SKM-1 treated with dmso at 0.1 percent for 144 hours (cell line): ENCODE results near the gene CEP164.

ENCODE experiments used
- DNase-seq: peaks from one replicate; lab custom pipeline; 2025; ENCODE audit not compliant: unreplicated experiment; lab: John Stamatoyannopoulos, UW

Gene CEP164

DNA sequence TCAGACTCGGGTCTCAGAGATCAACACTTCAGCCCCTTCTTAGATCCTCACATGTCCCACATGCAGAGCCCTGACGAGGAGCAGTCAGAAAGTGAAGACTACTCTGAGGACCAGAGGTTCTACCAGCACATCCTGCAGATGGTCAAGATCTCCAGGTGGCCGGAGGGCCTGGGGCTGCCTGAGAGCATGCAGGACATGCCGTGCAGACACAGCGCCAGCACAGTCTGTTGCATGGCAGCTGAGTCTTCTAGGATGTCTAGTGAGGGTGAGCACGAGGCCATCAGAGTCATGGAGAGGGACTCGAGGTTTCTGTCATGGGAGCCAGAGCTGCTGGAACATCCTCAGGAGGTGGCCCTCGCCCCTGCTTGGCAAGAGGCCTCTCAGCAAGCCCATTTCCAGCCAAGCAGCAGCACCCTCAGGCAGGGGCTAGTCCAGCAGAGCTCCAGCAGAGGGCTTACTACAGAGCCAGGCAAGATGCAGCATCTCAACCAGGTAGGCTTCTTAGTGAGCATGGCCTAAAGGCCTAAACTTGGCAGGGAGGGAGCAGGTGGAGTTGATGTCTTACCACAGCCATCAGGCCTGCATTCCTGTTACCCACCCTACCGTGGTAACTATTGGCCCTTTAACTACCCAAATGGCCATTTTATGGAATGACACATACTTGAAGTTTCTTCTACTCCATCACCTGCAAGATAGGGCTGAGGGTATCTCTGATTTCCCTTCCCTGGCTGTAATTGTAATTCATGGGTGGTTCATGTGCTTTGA lies 28.7 kb downstream of the CEP164 start:
- no peak for DNase-seq

DNA sequence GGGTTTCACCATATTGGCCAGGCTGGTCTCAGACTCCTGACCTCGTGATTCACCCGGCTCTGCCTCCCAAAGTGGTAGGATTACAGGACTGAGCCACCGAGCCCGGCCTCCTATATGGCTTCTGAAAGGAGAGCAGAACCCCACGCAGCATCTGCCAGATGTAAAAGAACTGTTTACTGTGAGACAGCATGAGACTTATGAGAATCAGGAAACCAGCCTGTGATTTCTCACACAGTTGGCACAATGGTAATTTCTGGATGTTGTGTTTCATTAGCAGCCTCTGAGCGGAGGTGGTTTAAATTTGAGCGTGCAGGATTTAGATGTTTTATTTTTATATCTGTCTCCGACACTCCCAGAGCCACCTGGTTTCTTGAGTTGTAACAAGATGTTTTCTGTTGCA lies 33.8 kb downstream of the CEP164 start:
- DNase-seq = no peak

DNA sequence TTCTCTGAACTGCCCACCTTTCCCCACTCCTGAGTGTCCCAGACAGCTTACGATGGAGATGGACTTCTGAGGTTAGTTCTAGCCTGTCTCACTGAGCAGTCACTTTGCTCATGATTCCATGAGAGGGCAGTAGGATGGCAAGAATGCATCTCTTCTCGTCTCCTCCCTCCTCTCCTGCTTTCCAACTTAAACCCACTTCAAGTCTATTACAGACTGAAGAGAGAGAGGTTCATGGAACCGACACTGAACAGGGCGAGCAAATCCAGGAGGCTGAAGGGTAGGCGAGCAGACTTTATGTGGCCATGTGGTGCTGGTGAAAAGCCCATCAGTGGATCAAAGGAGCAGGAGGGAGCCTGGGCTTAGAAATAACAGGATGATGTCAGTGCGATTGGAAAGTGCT lies 38.6 kb downstream of the CEP164 start:
- no peak for DNase-seq

DNA sequence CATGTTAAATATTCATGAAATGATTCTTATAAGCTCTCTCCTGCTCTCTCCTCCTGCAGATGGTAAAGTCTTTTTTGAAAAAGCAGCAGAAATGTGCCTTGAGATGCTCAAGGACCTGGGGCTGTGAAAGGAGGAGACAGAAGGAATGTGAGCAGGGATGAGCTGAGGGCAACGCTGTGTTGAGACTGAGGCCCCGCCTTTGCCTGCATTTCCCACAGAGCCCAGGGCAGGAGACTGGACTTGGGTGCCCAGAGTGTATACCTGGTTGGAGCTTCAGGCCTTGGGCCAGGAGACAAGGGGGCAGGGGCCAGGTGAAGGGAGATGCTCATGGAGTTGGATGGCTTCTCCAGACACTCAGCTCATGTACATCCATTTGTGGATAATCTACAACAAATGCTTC lies 39.2 kb downstream of the CEP164 start:
- DNase-seq = no peak

DNA sequence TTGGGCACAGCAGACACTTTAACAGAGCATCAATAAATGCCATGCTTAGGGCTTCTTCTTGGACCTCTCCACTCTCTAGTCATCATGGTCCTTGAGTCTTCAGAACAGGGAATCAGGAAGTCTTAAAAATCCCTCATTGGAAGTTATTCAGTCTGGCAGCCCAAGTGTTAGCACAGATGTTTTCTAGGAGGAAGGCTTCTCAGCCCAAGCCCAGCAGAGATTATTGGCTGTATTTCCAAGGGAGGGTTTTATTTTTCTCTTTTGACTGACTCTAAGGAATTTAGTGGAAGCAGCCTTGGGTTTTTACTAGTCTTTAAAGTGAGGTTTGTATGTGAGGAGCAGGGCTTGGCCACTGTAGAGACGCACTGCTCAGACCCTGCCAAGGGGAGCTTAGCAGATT lies 41.9 kb downstream of the CEP164 start:
- DNase-seq = no peak

DNA sequence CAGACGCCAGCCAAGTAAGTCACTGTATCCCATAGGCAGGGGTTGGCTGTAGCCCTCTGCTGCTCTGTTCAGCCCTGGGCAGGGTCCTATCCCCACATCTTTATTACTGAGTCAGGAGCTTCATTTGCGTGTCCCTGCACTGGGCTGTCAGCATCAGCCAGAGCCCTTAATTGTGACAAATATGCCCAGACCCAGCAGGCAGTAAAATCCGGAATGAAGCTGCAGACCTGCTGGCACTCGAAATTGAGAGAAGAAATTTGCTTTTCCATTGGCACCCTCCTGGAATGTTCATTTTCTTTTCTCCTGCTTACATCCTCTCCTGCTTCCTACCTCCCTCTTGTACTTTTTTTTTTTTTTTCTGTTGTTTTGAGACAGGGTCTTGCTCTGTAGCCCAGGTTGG lies 43.8 kb downstream of the CEP164 start:
- DNase-seq = no peak

DNA sequence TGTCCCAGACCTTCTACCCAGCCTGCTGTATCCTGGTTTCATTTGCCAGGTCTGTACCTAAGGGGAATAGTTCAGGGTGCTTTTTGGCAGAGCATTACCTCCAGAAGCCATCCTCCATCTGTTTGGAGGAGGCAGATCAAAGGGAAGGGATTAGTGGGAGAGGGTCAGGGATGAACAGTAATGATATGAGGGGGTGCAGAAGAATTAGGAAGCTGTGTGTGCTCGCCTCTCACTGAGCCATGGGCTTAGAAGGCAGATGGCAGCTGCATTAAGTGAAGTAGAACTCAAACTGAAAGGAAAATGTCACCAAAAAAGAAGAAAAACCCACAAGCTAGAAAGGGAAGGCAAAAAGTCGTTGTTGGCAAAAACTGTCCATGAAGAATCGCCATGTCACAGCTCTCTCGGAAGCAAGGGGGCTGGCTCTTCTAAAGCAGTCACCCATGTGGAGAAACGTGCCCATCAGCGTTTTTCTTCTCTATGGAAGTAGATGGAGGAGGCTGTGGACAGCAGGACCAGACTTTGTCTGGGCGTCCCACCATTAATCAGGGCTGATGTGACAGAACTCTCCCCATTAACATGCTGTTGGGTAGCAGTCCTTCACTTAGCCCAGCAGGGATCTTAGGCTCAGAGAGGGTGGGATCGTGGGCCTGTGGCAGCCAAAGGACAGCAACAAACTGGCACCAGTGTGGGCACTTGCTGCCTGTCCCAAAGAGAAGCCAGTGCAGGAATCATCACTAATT lies 46.8 kb downstream of the CEP164 start:
- no peak for DNase-seq

DNA sequence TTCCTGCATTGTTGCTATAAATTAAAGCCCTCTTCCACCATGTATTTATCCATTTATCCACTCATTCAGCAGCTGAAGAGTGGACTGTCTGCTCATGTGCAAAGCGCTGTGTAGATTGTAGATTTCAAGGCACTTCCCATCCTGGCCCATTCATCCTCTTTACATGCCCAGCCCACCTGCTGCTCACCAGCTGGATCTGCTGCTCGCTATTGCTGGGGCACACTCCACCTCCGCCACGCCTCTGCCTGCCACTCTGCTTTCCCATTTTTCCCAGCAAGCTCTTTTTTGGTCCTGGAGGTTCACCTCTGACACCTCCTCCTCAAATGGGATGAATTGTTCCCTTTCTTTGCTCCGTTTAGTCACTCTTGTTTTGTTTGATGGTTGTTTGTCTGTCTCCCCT lies 48.3 kb downstream of the CEP164 start:
- no peak for DNase-seq

DNA sequence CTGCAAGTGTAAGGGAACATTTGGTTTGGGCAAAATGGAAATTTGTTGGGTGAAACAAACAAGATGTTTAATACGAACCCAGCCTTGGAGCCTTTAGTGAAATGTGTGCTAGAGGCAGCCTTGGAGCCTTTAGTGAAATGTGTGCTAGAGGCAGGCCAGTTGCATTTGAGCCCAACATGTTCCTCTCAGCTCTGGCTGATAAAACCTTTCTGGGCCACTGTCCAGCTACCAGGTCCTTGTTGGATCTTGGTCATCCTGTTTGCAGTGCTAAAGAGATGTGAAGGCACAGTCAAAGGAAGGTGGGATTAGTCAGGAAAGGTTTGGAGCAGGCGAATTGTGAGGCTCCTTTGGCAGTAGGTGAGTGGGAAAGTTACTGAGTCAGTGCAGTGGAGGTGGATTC lies 48.9 kb downstream of the CEP164 start:
- DNase-seq = no peak

DNA sequence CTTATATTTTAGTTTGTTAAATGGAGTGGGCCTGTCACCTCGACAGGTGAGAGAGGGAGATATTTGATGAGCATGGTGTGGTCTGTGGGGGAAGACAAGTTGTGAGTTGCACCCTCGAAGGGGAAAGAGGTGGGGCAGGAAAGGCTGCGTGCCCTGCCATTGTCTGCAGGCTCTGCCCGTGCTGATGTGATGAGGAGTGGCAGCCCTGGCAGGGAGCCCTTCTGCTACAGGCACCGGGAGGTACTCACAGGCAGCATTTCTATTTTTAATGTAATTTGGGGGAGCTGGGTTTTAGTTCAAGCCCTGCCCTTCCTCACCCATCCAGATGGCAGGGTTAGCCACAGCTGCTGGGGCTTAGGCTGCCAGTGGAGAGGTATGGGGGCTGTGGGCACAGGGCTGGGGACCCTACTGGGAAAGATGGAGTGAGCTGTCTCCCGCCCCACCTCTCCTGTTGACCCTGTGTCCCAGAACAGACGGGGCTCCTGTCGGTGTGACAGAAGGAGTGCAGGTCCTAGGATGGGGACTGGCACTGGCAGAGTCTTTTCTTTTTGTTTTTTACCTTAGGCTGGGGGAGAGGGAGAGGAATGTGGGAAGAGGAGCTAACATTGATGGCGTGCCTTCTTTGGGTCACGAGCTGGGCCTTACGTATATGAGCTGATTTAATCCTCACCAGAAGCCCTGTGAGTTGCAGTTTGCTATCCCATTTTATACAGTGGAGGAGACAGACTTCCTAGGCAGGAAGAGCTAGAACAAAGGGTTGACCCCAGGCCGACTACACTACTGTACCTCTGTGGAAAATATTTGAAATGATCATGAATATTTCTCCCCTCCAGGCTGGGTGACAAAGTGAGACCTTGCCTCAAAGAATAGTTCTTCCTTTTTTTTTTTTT lies 51.6 kb downstream of the CEP164 start:
- DNase-seq = no peak

DNA sequence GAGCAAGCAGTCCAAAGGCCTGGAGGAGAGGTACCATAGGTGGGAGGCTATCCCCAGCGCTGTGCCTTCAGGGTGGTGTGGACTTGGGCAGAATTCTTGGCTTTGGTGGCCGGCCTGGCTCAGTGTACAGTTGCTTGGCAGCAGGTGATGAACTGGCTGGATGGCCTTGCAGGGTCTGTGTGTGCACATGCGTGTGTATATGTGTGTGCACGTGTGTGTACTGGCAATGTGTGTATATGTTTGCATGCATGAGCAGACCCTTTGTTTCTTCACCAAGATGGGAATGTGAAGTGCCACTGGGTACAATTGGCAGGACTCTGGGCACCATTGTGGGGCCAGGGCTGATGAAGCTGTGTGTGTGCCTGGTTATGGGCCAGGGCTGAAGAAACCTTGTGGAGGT lies 53.0 kb downstream of the CEP164 start:
- DNase-seq = no peak

DNA sequence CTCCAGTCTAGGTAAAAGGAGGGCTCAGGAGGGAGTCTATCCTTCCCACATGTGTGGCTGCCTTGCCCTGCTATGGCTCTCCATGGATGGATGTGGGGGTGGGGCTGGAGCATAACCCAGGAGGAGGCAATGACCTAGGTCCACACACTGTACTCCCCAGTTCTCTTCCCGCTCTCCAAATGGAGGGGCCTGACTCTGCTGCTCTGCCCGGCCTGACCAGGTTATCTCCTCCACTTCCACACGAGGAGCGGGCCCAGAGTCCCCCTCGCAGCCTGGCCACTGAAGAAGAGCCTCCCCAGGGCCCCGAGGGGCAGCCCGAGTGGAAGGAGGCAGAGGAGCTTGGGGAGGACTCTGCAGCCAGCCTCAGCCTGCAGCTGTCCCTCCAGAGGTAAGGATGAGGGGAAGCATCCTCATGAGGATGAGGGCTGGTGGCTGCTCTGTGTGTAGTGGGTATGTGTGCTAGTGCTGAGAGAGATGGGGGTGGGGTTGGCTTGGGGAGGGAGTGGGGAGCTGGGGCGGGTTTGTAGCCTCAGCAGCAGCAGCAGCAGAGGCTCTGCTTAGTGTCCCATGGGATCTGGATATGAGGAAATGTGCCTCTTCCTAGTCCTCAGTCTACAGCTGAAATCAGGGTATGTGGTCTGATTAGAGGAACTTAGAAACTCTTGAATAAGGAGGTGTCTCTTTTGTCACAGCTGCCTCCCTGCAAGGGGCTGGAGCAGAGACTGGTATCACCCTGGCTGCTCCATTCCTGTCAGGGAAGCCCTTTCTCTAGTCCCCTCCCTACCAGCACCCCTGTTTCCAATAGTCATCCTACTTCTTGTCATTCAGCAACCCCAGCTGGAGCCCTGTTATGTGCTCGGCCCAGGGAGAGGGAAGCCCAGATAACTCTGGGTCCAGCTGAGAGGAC lies 54.1 kb downstream of the CEP164 start:
- DNase-seq = no peak

DNA sequence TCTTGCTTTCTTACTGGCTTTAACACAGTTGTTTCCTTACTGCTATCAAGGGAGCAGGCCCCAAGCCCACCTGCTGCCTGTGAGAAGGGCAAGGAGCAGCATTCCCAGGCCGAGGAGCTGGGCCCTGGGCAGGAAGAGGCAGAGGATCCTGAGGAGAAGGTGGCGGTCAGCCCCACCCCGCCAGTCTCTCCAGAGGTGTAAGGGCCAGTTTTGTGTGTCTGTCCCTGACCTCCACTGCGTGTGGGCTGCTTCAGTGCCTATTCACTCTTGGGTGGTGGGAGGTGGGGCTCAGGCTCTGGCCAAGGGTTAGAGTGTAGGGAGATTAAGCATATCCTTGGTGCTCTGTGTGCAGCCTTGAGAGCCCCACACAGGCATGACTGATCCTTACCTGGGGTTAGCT lies 55.1 kb downstream of the CEP164 start:
- DNase-seq = no peak

DNA sequence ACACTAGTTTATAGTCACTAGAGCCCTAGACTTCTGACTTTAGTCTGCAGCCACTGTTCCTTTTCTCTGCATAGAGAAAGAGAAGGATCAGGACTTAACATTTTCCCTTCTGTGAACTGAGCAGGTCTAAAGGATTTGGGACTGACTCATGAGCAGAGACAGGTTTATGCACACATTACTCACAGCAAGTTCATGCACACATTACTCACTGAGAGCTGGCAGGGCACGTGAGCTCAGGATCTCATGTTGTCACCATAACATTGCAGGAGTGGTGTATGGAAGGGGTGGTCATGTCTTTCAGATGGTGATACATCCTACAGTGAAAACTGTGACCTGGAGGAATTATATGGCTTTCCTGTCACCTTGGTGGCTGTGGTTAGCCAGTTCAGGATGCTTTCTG lies 56.4 kb downstream of the CEP164 start:
- DNase-seq = no peak

DNA sequence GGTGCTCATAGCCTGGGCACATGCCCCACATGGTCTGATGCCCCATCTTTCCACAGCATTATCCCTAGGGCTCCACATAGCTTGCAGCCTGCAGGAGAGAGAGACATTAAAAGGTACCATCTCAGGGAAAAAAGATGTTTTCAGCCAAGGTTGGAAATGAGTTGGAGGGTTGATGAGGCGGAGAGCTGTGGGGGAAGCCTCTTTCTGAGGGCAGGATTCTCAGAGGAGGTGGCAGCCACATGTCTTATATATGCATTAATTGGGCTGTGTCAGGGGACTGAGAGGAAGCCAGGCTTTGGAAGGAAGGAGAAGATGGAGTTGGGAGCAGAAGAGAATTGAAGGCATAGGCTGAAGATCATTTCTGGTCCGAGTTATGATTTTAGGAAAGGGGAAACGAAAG lies 57.8 kb downstream of the CEP164 start:
- no peak for DNase-seq

DNA sequence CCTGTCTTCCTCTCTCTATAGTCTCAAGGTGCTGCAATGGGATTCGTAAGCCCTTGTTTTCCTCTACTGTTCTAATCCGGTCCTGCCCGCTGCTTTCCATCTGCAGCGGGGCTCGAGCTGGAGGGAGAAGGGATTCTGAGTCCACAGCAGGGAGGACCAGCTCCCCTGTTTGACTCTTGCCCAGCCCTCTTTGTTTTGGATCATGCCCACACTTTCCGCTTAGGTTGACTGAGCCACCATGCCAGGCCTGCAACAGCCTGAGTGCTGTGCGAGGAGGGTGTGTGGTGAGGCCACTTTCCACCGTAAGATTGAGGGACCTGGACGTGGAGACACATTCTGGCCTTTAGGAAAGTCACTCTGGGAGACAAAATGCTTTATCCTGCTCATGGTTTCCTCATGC lies 58.3 kb downstream of the CEP164 start:
- no peak for DNase-seq

DNA sequence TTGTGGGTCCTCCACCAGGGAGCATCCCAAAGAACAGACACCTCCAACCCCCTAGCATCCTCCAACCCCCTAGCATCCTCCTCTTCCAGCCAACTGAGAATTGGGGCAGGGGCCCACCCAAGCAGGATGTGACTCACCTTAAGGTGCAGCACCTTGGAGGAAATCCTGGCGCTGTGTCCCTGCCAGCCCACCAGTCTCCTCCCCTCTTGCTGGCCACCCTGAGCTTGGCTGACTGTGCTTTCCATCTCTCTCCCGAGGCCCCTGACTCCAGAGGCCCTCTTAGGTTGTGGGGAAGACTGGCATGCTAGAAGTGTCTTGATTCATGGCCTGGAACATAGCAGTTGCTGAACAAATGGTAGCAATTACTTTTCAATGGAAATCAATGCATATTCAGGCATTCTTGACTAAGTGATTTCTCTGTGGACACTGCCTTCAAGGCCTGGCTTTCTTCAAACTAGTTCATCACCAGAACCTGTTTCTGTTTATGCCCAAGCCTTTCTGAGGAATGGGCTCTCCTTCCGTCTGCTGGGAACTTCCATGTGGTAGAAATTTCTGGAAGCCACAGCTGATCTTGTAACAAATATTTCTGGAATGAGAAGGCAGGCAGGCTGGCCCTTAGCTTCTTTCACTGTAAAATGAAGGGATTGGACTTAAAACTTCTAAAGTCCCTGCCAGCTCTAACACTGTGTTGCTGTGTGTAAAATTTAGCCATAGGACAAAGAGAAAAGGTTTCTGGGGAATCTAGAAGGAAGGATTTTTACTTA lies 60.5 kb downstream of the CEP164 start:
- DNase-seq = no peak

DNA sequence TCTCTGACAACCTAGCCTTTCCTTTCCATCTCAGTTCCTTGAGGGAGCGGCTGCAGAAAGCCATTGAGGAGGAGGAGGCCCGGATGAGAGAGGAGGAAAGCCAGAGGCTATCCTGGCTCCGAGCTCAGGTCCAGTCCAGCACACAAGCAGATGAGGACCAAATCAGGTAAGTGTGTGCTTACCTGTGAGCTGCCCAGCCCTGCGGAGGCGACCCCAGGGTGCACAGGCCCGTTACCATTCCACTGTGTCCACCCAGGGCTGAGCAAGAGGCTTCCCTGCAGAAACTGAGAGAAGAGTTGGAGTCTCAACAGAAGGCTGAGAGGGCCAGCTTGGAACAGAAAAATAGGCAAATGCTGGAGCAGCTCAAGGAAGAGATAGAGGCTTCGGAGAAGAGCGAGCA lies 63.1 kb downstream of the CEP164 start:
- no peak for DNase-seq

DNA sequence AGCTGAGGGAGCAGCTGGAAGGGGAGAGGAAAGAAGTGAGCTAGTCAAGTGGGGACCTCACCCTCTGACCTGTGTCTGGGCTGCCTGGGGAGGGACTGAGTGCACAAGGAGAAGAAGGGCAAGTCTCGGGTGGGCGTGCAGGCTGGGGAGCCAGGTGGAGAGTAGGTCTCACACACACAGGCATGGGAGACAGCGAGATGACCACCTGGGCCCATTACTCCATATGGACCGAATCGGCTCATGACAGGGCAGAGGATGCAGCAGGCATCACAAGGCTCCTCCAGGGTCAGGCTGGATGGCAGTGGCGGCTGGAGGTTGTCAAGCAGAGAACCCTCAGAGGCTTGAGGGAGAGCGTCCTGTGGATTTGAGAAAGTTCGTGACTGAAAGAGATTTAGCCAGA lies 63.5 kb downstream of the CEP164 start:
- no peak for DNase-seq
